ENCODE data around the gene SALL1.

SALL1 gene

GRCh38 chr16:51107742-51108141, 43.3 kb downstream of the SALL1 start:
- DNase-seq = no peak

- DNase-seq = no peak
Measured at GRCh38 chr16:51106535-51106934, 44.5 kb downstream of the SALL1 start.

GRCh38 chr16:51103590-51103989, 47.5 kb downstream of the SALL1 start:
- DNase-seq = no peak

GRCh38 chr16:51097729-51098128, 53.3 kb downstream of the SALL1 start:
- DNase-seq = no peak

- no peak for DNase-seq
Measured at GRCh38 chr16:51095890-51096626, 55.0 kb downstream of the SALL1 start.

- no peak for DNase-seq
Measured at GRCh38 chr16:51095084-51095881, 55.8 kb downstream of the SALL1 start.

GRCh38 chr16:51093726-51094280, 57.3 kb downstream of the SALL1 start:
- DNase-seq = no peak

All from stimulated activated CD4-positive, alpha-beta T cell treated with anti-CD3 and anti-CD28 coated beads, Interleukin-2, amount 100 ng/mL, for 48 hours (primary cell).